ENCODE data around the gene RBM5.

RBM5 gene

DNA sequence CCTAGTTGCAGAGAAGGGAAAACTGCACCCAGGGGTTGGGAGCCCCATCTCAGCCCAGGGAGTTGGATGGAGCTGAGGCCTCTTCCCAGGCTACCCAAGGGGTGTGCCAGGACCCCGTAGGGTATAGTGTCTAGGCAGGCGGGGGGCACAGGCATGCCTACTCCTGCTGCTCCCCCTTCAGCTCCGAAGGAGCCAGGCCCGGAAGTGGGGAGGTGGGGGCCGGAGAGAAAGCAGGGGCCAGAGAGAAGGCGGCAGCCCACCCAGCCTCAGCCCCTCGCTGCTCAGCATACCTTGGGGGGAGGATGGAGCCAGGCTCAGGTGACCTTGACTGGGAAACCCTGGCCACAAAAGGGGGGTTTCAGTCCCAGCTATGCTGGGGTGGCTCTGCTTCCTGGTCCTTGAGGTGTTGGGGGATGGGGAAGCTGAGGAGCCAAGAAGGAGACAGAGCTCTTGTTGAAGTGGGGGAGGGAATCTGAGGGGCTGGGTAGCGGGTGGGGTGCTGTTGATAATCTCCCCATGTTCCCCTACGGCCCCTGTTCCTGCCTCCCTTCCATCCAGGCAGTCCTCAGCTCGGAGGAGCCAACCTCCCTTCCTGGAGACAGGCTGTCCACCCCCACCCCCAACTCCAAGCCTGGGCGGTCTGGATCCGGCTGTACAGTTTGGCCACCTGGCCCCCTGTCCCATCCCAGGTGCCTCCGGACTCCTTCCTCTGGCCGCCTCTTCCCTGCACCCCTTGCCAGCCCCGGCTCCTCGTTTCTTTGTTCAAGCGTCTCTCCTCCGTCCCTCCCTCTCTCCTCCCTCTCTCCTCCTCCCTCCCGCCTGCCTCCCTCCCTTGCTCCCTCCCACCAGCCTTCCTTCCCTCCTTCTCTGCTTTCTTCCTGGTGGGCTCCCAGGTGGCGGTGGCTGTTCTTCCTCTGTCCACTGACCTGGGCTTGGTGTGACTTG is 68.1 kb downstream of the RBM5 start:
- TF ChIP-seq, protein P1, sequence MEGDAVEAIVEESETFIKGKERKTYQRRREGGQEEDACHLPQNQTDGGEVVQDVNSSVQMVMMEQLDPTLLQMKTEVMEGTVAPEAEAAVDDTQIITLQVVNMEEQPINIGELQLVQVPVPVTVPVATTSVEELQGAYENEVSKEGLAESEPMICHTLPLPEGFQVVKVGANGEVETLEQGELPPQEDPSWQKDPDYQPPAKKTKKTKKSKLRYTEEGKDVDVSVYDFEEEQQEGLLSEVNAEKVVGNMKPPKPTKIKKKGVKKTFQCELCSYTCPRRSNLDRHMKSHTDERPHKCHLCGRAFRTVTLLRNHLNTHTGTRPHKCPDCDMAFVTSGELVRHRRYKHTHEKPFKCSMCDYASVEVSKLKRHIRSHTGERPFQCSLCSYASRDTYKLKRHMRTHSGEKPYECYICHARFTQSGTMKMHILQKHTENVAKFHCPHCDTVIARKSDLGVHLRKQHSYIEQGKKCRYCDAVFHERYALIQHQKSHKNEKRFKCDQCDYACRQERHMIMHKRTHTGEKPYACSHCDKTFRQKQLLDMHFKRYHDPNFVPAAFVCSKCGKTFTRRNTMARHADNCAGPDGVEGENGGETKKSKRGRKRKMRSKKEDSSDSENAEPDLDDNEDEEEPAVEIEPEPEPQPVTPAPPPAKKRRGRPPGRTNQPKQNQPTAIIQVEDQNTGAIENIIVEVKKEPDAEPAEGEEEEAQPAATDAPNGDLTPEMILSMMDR (IDR thresholded peaks at IDR 0.05; ENCODE audit: poor library complexity, severe bottlenecking), result no peak
- Histone ChIP-seq H3K27me3 (ENCODE audit: insufficient read depth, poor library complexity, severe bottlenecking) (no peaks in the 10 kb centered on the region), H3K9me3 (ENCODE audit: severe bottlenecking) (no peaks in the 10 kb centered on the region), H3K4me3 (ENCODE audit: severe bottlenecking) (peak overlapping the region; percentile 64), H3K4me1 (ENCODE audit: insufficient read depth, poor library complexity, severe bottlenecking) (peaks cover 52% of the 10 kb centered on the region), H3K27ac (ENCODE audit: poor library complexity, severe bottlenecking) (peak overlapping the region; percentile 97), H3K36me3 (ENCODE audit: low read depth) (peaks cover 39% of the 10 kb centered on the region)
- DNase-seq (ENCODE audit: low spot score) (no peak), ATAC-seq (ENCODE audit: low read depth) (peak; percentile 22)

DNA sequence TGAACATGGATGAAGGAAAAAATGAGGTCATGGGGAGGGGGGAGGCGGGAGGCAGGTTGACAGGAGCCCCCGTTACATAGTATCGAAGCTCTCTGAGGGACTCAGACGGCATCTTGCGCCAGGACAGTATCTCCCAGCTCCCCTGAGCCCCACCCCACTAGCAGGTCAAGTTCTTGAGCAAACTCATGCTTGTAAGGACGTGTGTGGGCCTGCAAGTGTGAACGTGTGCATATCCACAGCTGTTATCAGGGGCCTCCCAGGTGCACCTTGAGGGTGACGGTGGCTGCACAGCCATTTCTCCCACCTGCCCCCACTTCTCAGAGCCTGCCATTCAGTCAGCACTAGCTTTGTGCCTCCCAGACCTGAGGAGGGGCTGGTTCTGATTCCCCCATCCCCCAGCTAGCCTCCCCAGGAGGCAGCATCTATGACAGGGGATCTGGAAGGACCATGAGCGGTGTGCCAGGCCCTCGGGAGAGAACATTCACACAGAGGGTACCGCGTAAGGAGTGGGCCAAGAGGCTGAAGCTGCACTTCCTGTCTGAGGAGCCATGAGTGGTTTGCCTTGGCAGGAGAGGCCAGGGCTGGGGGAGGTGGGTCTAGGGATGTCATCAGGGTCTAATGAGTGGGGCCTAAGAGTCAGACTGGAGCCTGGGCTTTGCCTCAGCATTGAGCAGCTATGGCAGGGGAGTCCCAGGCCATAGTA is 69.3 kb downstream of the RBM5 start:
- peak; percentile 45 for ATAC-seq (ENCODE audit: low read depth)
- Histone ChIP-seq H3K27me3 (ENCODE audit: insufficient read depth, poor library complexity, severe bottlenecking) (no peaks in the 10 kb centered on the region), H3K27ac (ENCODE audit: poor library complexity, severe bottlenecking) (peak overlapping the region; percentile 97), H3K4me1 (ENCODE audit: insufficient read depth, poor library complexity, severe bottlenecking) (peaks cover 56% of the 10 kb centered on the region), H3K36me3 (ENCODE audit: low read depth) (peaks cover 50% of the 10 kb centered on the region), H3K9me3 (ENCODE audit: severe bottlenecking) (no peaks in the 10 kb centered on the region), H3K4me3 (ENCODE audit: severe bottlenecking) (peak overlapping the region; percentile 64)
- DNase-seq (ENCODE audit: low spot score), result peak; percentile 96
- TF ChIP-seq, protein P1 (IDR thresholded peaks at IDR 0.05; ENCODE audit: poor library complexity, severe bottlenecking), result no peak

DNA sequence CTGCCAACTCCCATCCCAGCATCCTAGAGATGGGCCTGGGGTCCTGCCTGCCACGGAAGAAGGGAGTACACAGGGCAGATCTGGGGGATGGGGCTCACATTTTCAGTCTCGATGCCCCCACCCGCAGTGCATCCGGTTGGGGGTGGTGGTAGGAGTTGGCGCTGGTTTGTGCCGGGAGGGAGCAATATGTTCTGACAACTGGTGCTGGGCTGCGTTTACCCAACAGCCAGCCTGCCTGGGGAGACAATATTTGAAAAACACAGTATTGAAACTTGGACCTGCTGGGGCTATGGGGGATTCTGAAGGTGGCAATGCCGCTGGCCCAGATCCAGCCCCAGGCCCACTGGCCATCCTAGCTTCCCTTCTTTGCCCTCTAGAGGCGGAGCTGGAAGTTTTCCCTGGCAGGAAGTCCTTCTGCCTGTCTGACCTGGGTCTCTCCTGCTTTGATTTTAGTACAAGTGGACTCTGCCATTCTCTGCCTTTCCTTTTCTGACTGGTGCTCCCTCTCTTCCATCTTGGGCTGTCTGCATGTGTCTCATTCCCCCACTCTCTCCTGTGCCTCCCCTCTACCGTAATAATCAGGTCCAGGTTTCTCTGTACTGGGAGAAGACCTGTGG is 69.9 kb downstream of the RBM5 start:
- H3K4me3 ChIP-seq (ENCODE audit: severe bottlenecking), result peak overlapping the region; percentile 64

GRCh38 chr3:50160561-50160983 is 71.9 kb downstream of the RBM5 start:
- Histone ChIP-seq H3K4me1 (ENCODE audit: insufficient read depth, poor library complexity, severe bottlenecking) (peaks cover 81% of the 10 kb centered on the region), H3K27me3 (ENCODE audit: insufficient read depth, poor library complexity, severe bottlenecking) (no peaks in the 10 kb centered on the region), H3K27ac (ENCODE audit: poor library complexity, severe bottlenecking) (peak overlapping the region; percentile 97), H3K9me3 (ENCODE audit: severe bottlenecking) (no peaks in the 10 kb centered on the region), H3K4me3 (ENCODE audit: severe bottlenecking) (no peak overlapping the region), H3K36me3 (ENCODE audit: low read depth) (peaks cover 72% of the 10 kb centered on the region)
- ATAC-seq (ENCODE audit: low read depth) (0 out of 3 replicates have a peak, but pooled peaks have one; percentile 0), DNase-seq (ENCODE audit: low spot score) (no peak)
- TF ChIP-seq, protein P1 (IDR thresholded peaks at IDR 0.05; ENCODE audit: poor library complexity, severe bottlenecking), result no peak

More for the DNA sequence above, 69.9 kb downstream of the RBM5 start:
- H3K9me3 ChIP-seq (ENCODE audit: severe bottlenecking), result no peaks in the 10 kb centered on the region
- no peaks in the 10 kb centered on the region for H3K27me3 ChIP-seq (ENCODE audit: insufficient read depth, poor library complexity, severe bottlenecking)
- TF ChIP-seq, protein P1 (IDR thresholded peaks at IDR 0.05; ENCODE audit: poor library complexity, severe bottlenecking), result peak; percentile 21
- H3K27ac ChIP-seq (ENCODE audit: poor library complexity, severe bottlenecking), result peak overlapping the region; percentile 97
- H3K36me3 ChIP-seq (ENCODE audit: low read depth), result peaks cover 57% of the 10 kb centered on the region
- no peak for ATAC-seq (ENCODE audit: low read depth)
- H3K4me1 ChIP-seq (ENCODE audit: insufficient read depth, poor library complexity, severe bottlenecking), result peaks cover 63% of the 10 kb centered on the region
- no peak for DNase-seq (ENCODE audit: low spot score)
